Memory B cell (primary cell): Measurements from ENCODE around the gene SH3RF3.

Source experiments
- ATAC-seq: fragments of 150-1000 bp; cut with Tn5 transposase; 2 replicates; pipeline ENCODE4 v1.10.0; 2021; ENCODE audit warnings: low read depth, mild to moderate bottlenecking, moderate library complexity
- DNase-seq, 2 donors: peaks; one replicate each; pipeline ENCODE4 v3.0.0; 2022; ENCODE audit warnings: low spot score in 2 of 2
- H3K27ac Mint-ChIP-seq: one replicate; pipeline ENCODE4 v1.8.0; 2022; ENCODE audit warnings: mild to moderate bottlenecking, moderate library complexity, mixed read lengths
- H3K27me3 Mint-ChIP-seq: one replicate; pipeline ENCODE4 v1.8.0; 2022; ENCODE audit warnings: mixed read lengths
- H3K36me3 Mint-ChIP-seq: one replicate; pipeline ENCODE4 v1.8.0; 2022; ENCODE audit warnings: mild to moderate bottlenecking, mixed read lengths
- H3K4me1 Mint-ChIP-seq: one replicate; pipeline ENCODE4 v1.8.0; 2022; ENCODE audit warnings: mixed read lengths
- H3K4me3 Mint-ChIP-seq: one replicate; pipeline ENCODE4 v1.8.0; 2022; ENCODE audit warnings: mild to moderate bottlenecking, moderate library complexity, mixed read lengths
- H3K9me3 Mint-ChIP-seq: one replicate; pipeline ENCODE4 v1.8.0; 2022; ENCODE audit warnings: mixed read lengths

The SH3RF3 gene

DNA sequence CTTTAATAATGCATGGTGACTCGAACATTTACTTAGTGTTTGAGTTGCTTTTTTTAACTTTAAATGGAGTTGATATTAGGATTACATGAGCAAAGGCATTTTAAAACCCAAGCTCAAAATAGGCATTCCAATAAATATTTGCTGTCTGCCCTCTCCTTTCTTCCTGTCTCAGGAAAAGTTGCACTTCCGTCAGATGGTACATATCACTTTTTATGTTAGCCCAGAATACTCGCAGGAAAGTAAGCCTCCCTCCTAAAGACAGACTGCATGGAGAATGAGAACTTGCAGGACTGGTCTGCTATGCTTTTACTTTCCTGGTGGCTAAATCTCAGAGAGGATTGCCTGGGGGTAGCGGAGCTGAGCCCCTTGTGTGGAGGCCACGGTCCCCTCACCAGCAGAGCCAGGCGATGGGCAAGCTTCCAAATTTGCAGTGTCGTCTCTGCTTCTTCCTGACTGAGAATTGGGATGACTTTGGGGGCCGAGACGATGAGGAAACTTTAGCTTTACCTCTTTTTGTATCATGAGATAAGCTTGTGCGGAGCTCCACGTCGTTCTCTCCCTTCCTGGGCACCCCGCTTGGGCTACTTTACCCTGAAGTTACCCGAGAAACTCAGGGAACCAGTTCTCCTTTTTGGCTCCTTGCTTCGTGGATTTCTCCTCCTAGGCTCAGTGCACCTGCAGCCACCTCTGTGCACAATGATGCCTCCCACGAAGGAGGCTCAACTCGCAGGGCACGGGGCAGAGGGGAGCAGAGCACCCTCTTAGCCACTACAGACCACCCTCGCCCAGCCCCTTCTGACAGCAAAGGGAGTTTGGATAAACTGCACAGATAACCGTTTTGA lies 223.3 kb downstream of the SH3RF3 start:
- peaks cover 5% of the 10 kb centered on the region for H3K4me1 Mint-ChIP-seq
- no peaks in the 10 kb centered on the region for H3K9me3 Mint-ChIP-seq
- H3K36me3 Mint-ChIP-seq: no peaks in the 10 kb centered on the region
- DNase-seq (no peak), ATAC-seq (no peak)
- no peak overlapping the region for H3K4me3 Mint-ChIP-seq
- no peak overlapping the region for H3K27ac Mint-ChIP-seq
- H3K27me3 Mint-ChIP-seq: peaks cover 6% of the 10 kb centered on the region

DNA sequence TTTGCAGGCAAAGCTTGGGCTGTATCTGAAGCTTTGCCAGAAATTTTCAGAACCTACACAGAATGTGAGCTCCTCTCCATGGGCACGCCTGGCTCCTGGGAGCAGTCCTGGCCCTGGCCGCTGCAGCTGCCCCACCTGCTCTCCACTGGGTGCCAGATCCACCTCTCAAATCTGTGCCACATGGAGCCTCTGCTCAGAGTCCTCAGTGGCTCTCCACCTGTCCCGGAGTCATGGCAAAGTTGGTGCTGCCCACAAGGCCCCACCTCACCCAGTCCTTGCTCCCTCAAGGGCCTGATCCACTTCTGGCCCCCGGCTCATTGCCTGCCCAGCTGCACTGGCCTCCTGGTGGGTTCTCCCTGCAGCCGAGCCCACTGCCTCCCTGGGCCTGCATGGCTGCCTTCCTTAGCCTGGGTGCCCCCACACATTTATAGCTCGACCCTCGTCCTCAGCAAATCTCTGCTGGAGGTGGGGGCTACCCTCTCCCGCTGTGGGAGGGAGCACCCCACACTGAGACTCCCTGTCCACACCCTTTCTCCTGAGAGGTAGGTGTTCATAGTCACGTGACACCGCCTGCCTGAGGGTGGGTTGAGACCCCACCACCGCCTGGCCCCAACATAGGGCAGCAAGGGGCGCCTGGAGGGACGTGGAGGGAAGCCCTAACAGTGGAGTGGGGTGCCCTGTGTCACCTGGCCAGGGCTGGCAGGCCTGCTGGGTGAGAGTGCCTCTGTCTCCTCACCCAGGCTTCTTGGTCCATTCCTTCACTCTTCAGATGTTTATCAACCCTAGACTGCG lies 224.1 kb downstream of the SH3RF3 start:
- Mint-ChIP-seq H3K27ac (no peak overlapping the region), H3K4me1 (peaks cover 5% of the 10 kb centered on the region), H3K27me3 (peaks cover 6% of the 10 kb centered on the region), H3K9me3 (no peaks in the 10 kb centered on the region), H3K36me3 (no peaks in the 10 kb centered on the region), H3K4me3 (no peak overlapping the region)
- DNase-seq: no peak
- no peak for ATAC-seq

DNA sequence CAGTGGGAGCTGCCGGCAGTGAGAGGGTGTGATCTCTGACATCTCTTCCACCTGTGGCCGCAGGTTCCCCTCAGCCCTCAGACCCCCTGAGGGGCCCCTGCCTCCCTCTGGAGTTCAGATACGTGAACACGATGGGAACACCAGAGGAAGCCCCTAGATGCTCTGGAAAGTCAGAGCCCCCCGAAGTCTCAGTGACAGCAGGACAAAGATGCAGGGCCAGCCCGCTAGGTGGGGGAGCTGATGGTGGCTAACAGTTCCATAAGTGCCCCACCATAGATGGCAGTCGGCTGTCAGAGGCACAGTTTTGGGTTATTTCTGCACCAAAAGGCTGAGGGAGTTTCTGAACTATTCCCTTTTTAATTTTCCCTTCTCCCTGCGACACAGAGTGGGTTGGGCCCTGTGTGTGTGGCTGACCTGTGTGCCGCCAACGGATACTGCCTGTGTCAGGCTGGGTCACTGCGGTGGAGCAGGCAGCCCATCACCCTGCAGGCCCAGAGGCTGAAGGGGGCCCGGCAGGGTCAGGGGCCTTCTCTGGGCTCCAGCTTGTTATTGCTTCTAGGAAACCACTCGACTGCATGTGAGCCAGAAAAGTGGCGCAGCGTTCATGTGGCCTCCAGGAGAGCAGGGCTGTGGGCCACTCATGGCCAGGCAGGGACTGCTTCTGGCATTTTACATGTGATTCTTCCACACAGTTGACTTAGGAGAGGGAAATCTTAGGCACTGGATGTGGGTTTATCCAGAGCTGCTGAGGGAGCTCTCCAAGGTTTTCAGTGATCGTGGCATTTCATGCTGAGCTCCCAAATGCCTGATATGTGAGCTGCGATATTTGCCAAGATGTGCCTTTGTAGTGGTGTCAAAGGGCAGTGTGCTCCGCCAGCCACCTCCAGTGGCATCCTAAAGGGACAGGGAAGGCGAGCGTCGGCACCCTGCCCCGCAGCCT lies 225.1 kb downstream of the SH3RF3 start:
- H3K27ac Mint-ChIP-seq: no peak overlapping the region
- peaks cover 8% of the 10 kb centered on the region for H3K27me3 Mint-ChIP-seq
- H3K36me3 Mint-ChIP-seq: no peaks in the 10 kb centered on the region
- DNase-seq: no peak
- ATAC-seq: no peak
- H3K4me3 Mint-ChIP-seq: no peak overlapping the region
- peaks cover 2% of the 10 kb centered on the region for H3K9me3 Mint-ChIP-seq
- H3K4me1 Mint-ChIP-seq: no peaks in the 10 kb centered on the region

DNA sequence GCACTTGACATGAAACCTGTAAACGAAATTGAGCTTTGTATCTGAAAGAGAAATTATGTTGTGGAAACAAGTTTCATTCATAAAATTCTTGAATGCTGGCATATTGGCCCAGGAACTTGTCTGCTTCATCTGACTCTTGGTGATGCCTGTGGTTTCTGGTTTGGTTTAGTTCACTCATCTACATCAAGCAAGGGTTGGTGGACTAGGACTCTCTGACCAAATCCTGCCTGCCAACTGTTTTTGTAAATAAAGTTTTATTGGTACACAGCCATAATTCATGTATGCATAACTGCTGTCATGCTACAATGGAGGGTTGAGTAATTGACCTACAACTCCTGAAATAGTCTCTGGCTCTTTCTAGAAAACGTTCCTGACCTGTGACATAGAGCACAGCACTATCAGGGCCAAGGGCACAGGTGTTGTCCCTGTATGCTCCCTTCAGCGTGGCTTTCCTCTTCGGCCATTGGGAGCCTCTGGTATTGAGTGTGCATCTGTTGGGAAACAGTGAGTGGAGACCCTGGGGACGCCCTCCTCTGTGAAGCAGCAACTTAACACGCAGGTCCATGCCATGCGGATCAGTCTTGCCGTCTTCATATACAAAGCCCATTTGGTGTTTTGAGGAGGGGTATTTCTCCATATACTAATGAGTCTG lies 226.3 kb downstream of the SH3RF3 start:
- ATAC-seq: no peak
- Mint-ChIP-seq H3K27me3 (peaks cover 9% of the 10 kb centered on the region), H3K27ac (no peak overlapping the region), H3K36me3 (no peaks in the 10 kb centered on the region), H3K9me3 (peaks cover 4% of the 10 kb centered on the region), H3K4me3 (no peak overlapping the region), H3K4me1 (no peaks in the 10 kb centered on the region)
- DNase-seq: no peak

DNA sequence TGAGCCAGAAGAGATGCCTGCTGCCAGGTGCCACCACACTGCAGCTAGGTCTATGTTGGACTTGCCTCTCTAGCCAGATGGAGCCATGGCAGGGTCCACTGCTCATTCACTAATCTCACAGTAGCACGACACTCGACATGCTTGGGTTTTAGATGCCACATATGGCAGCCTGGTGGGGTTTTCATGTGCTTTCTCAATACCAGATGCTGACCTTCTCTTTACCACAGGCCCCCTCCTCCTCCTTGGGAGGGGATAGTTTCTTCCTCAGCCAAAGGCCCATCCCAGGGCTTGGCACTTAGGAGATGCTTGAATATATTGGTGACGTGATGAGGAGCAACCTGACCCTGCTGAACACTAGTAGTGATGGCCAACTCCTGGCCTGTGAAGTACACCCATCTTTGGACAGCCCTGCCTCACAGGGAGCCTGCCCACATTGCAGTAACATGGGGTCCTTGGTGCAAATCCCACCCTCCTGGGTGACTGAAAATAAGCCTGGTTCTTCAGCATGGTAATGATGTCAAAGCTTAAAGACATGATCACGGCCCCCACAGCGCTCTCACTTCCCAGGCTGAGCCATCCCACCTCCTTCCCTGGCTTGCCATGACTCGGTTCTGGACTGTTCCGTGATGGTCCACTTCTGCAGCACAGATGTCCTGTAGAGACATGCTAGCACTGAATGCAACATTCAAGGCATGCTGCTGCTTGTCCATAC lies 227.5 kb downstream of the SH3RF3 start:
- Mint-ChIP-seq H3K9me3 (peaks cover 4% of the 10 kb centered on the region), H3K27ac (no peak overlapping the region), H3K4me3 (no peak overlapping the region), H3K4me1 (no peaks in the 10 kb centered on the region), H3K27me3 (peaks cover 9% of the 10 kb centered on the region), H3K36me3 (no peaks in the 10 kb centered on the region)
- DNase-seq: no peak
- ATAC-seq: no peak

DNA sequence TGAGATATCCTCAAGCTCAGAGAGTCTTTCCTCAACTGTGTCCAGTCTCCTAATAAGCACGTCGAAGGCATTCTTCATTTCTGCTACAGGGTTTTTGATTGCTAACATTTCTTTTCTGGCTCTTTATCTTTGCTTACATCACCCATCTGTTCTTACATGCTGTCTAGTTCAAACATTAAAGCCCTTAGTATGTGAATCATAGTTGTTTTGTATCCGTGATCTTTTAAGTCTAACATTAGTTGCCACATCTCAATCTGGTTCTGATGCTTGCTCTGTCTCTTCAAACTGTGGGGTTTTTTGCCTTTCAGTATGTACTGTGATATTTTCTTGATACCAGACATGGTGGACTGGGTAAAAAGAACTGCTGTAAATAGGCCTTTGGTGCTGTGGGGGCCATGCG lies 235.2 kb downstream of the SH3RF3 start:
- no peak overlapping the region for H3K4me3 Mint-ChIP-seq
- H3K27me3 Mint-ChIP-seq: peaks cover 2% of the 10 kb centered on the region
- no peak for DNase-seq
- H3K4me1 Mint-ChIP-seq: no peaks in the 10 kb centered on the region
- no peaks in the 10 kb centered on the region for H3K9me3 Mint-ChIP-seq
- ATAC-seq: no peak
- no peak overlapping the region for H3K27ac Mint-ChIP-seq
- H3K36me3 Mint-ChIP-seq: no peaks in the 10 kb centered on the region

DNA sequence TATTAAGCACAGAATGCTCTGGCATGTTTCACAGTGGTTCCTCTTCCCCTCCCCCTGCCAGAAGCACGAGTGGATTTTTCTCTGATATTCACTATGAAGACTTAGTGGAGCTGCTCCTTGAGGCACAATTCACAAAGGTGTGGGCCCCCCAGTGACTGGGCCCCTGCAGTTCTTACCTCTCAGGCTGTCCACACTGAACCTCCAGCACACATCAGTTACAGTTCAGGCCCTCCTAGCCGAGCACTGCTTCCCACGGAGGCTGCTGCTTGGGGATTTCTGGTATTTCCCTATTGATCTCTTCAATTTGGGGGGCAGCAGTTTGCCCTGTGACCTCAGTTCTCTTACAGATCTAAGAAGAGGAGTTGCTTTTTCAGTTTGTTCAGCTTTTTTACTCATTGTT lies 236.1 kb downstream of the SH3RF3 start:
- H3K27me3 Mint-ChIP-seq: peaks cover 2% of the 10 kb centered on the region
- no peak for ATAC-seq
- no peaks in the 10 kb centered on the region for H3K9me3 Mint-ChIP-seq
- no peak for DNase-seq
- no peak overlapping the region for H3K27ac Mint-ChIP-seq
- H3K4me3 Mint-ChIP-seq: no peak overlapping the region
- no peaks in the 10 kb centered on the region for H3K4me1 Mint-ChIP-seq
- H3K36me3 Mint-ChIP-seq: no peaks in the 10 kb centered on the region

DNA sequence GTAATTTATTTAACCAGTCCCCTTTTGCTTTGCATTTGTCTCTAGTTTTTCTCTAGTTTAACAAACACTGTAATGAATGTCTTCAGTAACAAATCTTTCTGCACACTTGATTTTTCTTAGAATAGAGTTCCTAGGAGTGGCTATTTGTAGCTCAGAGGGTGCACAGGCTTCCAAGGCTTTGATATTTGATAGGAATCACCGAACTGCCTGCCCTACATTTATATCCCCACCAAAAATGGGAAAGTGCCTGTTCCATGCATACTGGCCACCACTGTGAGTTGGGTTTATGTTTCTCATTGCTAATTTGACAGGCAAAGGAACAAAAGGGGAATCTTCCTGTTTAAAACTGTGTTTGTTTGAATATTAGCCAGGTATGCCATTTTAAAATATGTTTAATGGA lies 238.7 kb downstream of the SH3RF3 start:
- no peak overlapping the region for H3K27ac Mint-ChIP-seq
- no peak for DNase-seq
- no peaks in the 10 kb centered on the region for H3K4me1 Mint-ChIP-seq
- no peaks in the 10 kb centered on the region for H3K9me3 Mint-ChIP-seq
- ATAC-seq: no peak
- H3K27me3 Mint-ChIP-seq: peaks cover 7% of the 10 kb centered on the region
- no peak overlapping the region for H3K4me3 Mint-ChIP-seq
- H3K36me3 Mint-ChIP-seq: peaks cover 2% of the 10 kb centered on the region

DNA sequence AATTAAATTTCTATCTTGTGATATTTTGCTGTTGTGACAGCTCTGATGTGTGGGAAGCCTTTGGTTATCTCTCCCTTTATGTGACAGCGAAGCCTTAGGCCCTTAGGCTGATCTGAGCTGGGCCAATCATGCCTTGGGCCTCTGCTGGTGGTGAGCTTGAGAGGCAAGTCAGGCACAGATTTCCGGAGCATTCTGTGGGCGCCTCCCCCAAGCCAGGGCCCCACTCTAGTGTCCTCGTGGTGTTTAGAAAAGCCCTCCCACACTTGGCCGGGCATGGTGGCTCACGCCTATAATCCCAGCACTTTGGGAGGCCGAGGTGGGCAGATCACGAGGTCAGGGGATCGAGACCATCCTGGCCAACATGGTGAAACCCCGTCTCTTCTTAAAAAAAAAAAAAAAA lies 239.8 kb downstream of the SH3RF3 start:
- H3K4me1 Mint-ChIP-seq: no peaks in the 10 kb centered on the region
- H3K9me3 Mint-ChIP-seq: no peaks in the 10 kb centered on the region
- DNase-seq (no peak), ATAC-seq (no peak)
- H3K4me3 Mint-ChIP-seq: no peak overlapping the region
- peaks cover 9% of the 10 kb centered on the region for H3K27me3 Mint-ChIP-seq
- H3K36me3 Mint-ChIP-seq: peaks cover 2% of the 10 kb centered on the region
- H3K27ac Mint-ChIP-seq: no peak overlapping the region

DNA sequence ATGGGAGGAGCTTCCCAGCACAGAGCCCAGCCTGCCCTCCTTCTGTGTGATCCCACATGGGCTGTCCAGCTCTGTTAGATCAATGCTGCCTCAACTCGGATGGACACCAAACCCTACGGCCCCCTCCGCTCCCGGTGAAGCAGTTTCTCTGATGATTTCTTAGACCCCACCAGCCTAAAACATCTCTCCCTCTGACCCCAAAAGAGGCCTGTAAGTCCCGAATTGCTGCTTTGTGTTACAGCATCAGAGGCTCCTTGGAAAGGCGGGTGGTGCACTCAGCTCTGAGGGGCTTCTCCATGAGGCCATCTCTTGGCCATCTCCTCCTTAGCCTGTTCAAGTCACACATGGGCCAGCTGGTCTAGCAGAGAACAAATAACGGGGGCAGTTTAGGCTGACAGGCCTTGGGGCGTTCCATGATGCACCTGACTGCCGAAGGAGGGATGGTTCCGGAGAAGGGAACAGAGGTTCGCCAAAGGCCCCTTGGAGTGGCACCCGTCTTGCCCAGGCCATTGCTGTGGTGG lies 240.7 kb downstream of the SH3RF3 start:
- no peaks in the 10 kb centered on the region for H3K4me1 Mint-ChIP-seq
- ATAC-seq: no peak
- H3K27me3 Mint-ChIP-seq: peaks cover 9% of the 10 kb centered on the region
- DNase-seq: no peak
- H3K27ac Mint-ChIP-seq: no peak overlapping the region
- no peak overlapping the region for H3K4me3 Mint-ChIP-seq
- H3K36me3 Mint-ChIP-seq: peaks cover 2% of the 10 kb centered on the region
- H3K9me3 Mint-ChIP-seq: no peaks in the 10 kb centered on the region

DNA sequence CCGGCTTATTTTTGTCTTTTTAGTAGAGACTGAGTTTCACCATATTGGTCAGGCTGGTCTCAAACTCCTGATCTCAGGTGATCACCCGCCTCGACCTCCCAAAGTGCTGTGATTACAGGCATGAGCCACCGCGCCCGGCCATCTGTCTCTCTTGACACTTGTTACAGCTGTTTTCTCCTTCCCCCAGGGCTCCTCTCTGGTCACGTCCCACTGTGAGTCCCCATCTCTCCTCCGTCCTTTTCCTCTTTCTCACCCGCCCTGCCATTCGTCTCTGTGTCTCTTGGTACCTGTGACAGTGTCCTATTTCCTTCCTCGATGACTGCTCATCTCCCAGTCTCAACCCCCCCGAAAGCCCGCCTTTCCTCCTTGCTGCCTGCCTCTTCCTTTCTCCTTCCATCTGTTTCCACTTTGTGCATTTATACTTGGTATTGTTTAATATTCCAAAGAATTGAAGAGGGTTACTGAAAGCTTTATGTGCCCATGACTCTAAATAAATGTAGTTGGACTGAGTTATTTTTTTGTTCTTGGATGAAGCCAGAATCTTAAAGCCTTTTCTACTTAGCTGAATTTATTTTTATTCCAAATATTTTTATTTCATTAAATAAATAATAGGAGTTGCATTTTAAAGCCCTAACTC lies 241.5 kb downstream of the SH3RF3 start:
- no peak overlapping the region for H3K4me3 Mint-ChIP-seq
- no peak overlapping the region for H3K27ac Mint-ChIP-seq
- H3K27me3 Mint-ChIP-seq: peaks cover 9% of the 10 kb centered on the region
- H3K9me3 Mint-ChIP-seq: no peaks in the 10 kb centered on the region
- no peak for ATAC-seq
- no peaks in the 10 kb centered on the region for H3K4me1 Mint-ChIP-seq
- no peak for DNase-seq
- H3K36me3 Mint-ChIP-seq: peaks cover 2% of the 10 kb centered on the region

DNA sequence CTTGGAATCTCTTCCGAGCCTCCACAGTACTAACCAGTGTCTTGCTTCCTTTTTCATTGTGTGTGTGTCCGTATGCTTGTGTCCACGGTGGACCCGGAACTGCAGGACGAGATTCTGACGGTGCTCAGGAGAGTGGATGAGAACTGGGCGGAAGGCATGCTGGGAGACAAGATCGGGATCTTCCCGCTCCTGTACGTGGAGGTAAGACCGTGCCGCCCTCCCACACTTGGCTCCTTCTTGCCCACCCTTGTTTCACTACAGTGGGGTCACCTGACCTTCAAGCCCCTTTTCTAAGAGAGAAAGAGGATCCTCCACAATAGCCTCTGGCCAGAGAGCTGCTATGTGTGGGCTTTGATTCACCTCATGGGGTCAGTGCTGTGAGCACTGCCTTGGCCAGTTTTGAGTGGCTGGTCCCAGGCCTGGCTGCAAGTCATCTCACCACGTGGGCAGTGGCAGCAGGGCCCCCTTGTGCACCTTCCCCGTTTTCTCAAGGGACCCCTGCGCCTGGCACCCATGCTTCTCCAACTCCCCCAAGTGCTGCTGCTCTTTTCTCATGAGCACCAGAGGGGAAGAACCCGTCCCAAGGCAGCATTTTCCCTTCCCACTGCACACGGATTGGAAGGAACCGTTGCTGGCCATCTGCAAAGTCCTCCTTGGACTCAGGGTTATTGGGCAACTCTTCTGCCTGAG lies 242.6 kb downstream of the SH3RF3 start:
- Mint-ChIP-seq H3K4me3 (no peak overlapping the region), H3K27me3 (peaks cover 9% of the 10 kb centered on the region), H3K9me3 (no peaks in the 10 kb centered on the region), H3K36me3 (peaks cover 2% of the 10 kb centered on the region), H3K27ac (no peak overlapping the region), H3K4me1 (no peaks in the 10 kb centered on the region)
- ATAC-seq (no peak), DNase-seq (no peak)
